ENCODE data around the gene CACNA1I. TPM values are rescaled to one million over a fixed set of nuclear protein-coding genes. Genes with fewer than 3 reads are reported as not detected.

Gene CACNA1I
- total and polyA plus RNA-seq, 2 of the 8 experiments (the other 6 are each of a cell fraction or from before 2014, with no cell fraction given), result 0.77 to 1.2 TPM

- Histone ChIP-seq H3K23me2 (ENCODE audit: low read depth, low read length) (peaks cover 10% of the 10 kb centered on the region; the same call in 1 of the 2 replicates), H2BK5ac (ENCODE audit: low read depth, low read length) (no peak overlapping the region), H3K36me3 (ENCODE audit: control insufficient read depth in 2 of 4, insufficient read depth in 4 of 4, low read length in 3 of 4) (no peaks in the 10 kb centered on the region), H3K14ac (ENCODE audit: insufficient read length) (no peak overlapping the region), H2BK120ac (replicated peaks; ENCODE audit: low read depth, low read length) (no peak overlapping the region), H2AFZ (ENCODE audit: low read length) (no peak overlapping the region), H3K56ac (replicated peaks; ENCODE audit: insufficient read length, low read depth, low read length) (no peak overlapping the region), H4K8ac (ENCODE audit: extremely low read depth, insufficient read depth, low read length) (no peak overlapping the region), H3K4ac (replicated peaks; ENCODE audit: insufficient read length, low read depth, low read length) (no peak overlapping the region), H3K4me1 (replicated peaks in 1 of 4; ENCODE audit: control insufficient read depth in 3 of 4, insufficient read depth in 4 of 4, low read length in 3 of 4) (peaks cover 0 to 6% (median 2%) of the 10 kb centered on the region in 4 experiments; a peak in 2 of 7 replicates), H2BK15ac (ENCODE audit: low read length) (no peak overlapping the region), H3K4me3 (ENCODE audit: extremely low read depth in 1 of 4, insufficient read depth in 2 of 4, low read depth in 3 of 4, low read length in 4 of 4) (no peak overlapping the region), H2BK20ac (ENCODE audit: low read length) (no peak overlapping the region), H4K20me1 (replicated peaks in 1 of 2; ENCODE audit: control insufficient read depth in 1 of 2, insufficient read depth in 2 of 2, low read length in 2 of 2) (peaks cover 0 to 4% of the 10 kb centered on the region in 2 experiments), H3K18ac (ENCODE audit: extremely low read depth, low read length) (no peak overlapping the region), H3K79me2 (ENCODE audit: control insufficient read depth in 1 of 2, insufficient read depth in 2 of 2, low read length in 2 of 2) (no peaks in the 10 kb centered on the region), H4K5ac (ENCODE audit: insufficient read length, low read depth, low read length) (no peak overlapping the region), H3K79me1 (ENCODE audit: low read depth, low read length) (no peaks in the 10 kb centered on the region), H3K27me3 (replicated peaks in 1 of 4; ENCODE audit: control insufficient read depth in 3 of 4, extremely low read depth in 1 of 4, insufficient read depth in 3 of 4, low read length in 3 of 4) (peaks cover 0 to 2% (median 0%) of the 10 kb centered on the region in 4 experiments; a peak in 1 of 7 replicates), H3K4me2 (ENCODE audit: insufficient read depth in 1 of 2, low read depth in 2 of 2, low read length in 2 of 2) (no peak overlapping the region), H3K9ac (replicated peaks in 1 of 4; ENCODE audit: extremely low read depth in 1 of 4, low read depth in 3 of 4, low read length in 3 of 4) (no peak overlapping the region), H4K91ac (replicated peaks; ENCODE audit: insufficient read length, low read length) (no peak overlapping the region), H3K9me3 (ENCODE audit: insufficient read depth in 2 of 2, low read depth in 1 of 2, low read length in 1 of 2) (no peaks in the 10 kb centered on the region), H3K23ac (ENCODE audit: insufficient read length) (no peak overlapping the region), H2AK5ac (ENCODE audit: low read depth, low read length) (peak overlapping the region; percentile 39; the same call in 1 of the 2 replicates), H2BK12ac (ENCODE audit: low read depth, low read length) (peak overlapping the region; percentile 27; the same call in 1 of the 2 replicates), H3K27ac (ENCODE audit: low read depth, low read length) (no peak overlapping the region)
- ChIA-PET POLR2A (ENCODE audit: partially characterized antibody) (no interaction called here), CTCF (ENCODE audit: partially characterized antibody) (interaction anchor here (2.5 kb wide), 1 partner anchor 22 kb away, joined by 10 read pairs; no protein-coding TSS in a partner anchor)
- no peak for FAIRE-seq
- WGBS, 2 experiments (ENCODE audit: extremely low coverage in 1 of 2, insufficient coverage in 1 of 2, insufficient read length in 1 of 2, insufficient replicate concordance in 2 of 2, low coverage in 1 of 2, low lambda C conversion rate in 2 of 2, missing lambda C conversion rate in 1 of 2), result 96% methylated on average over 8 of the region's 8 CpGs; no CpG with 5 or more reads in 1 of the 2 experiments
- no peak for DNase-seq (ENCODE audit: low read depth in 1 of 2, low spot score in 2 of 2)
- no peak for TF ChIP-seq SIN3A (conservative IDR thresholded peaks at IDR 0.05 in 1 of 2, IDR thresholded peaks at IDR 0.05 in 1 of 2; ENCODE audit: low read depth in 1 of 2, low read length in 2 of 2)
- no peak for TF ChIP-seq ATF3 (IDR thresholded peaks at IDR 0.05; ENCODE audit: insufficient read depth, low read depth, low read length)
- no peak for TF ChIP-seq TAF7 (optimal IDR thresholded peaks at IDR 0.05; ENCODE audit: borderline replicate concordance, low read depth, low read length)
- no peak for TF ChIP-seq RAD21 (IDR thresholded peaks at IDR 0.05 in 1 of 2, conservative IDR thresholded peaks at IDR 0.05 in 1 of 2; ENCODE audit: low read depth in 2 of 2, low read length in 2 of 2)
- TF ChIP-seq PHF8 (conservative IDR thresholded peaks at IDR 0.05; ENCODE audit: low read depth, low read length), result no peak
- TF ChIP-seq RFX5 (IDR thresholded peaks at IDR 0.05; ENCODE audit: borderline replicate concordance, low read depth, low read length), result no peak
- TF ChIP-seq KDM5A (IDR thresholded peaks at IDR 0.05; ENCODE audit: low read length), result no peak
- no peak for TF ChIP-seq GTF2F1 (IDR thresholded peaks at IDR 0.05; ENCODE audit: borderline replicate concordance, low read depth, low read length)
Observed at GRCh38 chr22:39581303-39581702, 10.8 kb downstream of the CACNA1I start.
